HEK293 (cell line): ENCODE data around the gene PROCA1.

Source experiments
- BCL11B ChIP-seq: fragments of 450-650 bp; formaldehyde crosslinking; IDR thresholded peaks from 2 replicates; pipeline ENCODE4 v1.5.1; 2016; ENCODE audit warnings: low read depth, missing biosample characterization, missing genetic modification characterization
- GLI4 ChIP-seq: fragments of 450-650 bp; formaldehyde crosslinking; IDR thresholded peaks from 2 replicates; pipeline ENCODE4 v1.5.1; 2016; ENCODE audit warnings: missing biosample characterization, missing genetic modification characterization
- WT1 ChIP-seq: fragments of 450-650 bp; formaldehyde crosslinking; IDR thresholded peaks from 2 replicates; pipeline ENCODE4 v1.5.1; 2016; ENCODE audit warnings: missing biosample characterization, missing genetic modification characterization
- ZBTB17 ChIP-seq: fragments of 450-650 bp; formaldehyde crosslinking; IDR thresholded peaks from 2 replicates; pipeline ENCODE4 v1.5.1; 2016; ENCODE audit warnings: missing biosample characterization, missing genetic modification characterization
- ZBTB20 ChIP-seq: fragments of 450-650 bp; formaldehyde crosslinking; IDR thresholded peaks from 2 replicates; pipeline ENCODE4 v1.5.1; 2016; ENCODE audit warnings: missing biosample characterization, missing genetic modification characterization
- ZBTB21 ChIP-seq: fragments of 450-650 bp; formaldehyde crosslinking; IDR thresholded peaks from 2 replicates; pipeline ENCODE4 v1.5.1; 2017; ENCODE audit warnings: missing biosample characterization, missing genetic modification characterization
- ZBTB48 ChIP-seq: fragments of 450-650 bp; formaldehyde crosslinking; IDR thresholded peaks from 2 replicates; pipeline ENCODE4 v1.5.1; 2016; ENCODE audit warnings: missing biosample characterization, missing genetic modification characterization
- ZNF114 ChIP-seq: fragments of 450-650 bp; formaldehyde crosslinking; IDR thresholded peaks from 2 replicates; pipeline ENCODE4 v1.5.0; 2017; ENCODE audit warnings: missing biosample characterization, missing genetic modification characterization
- ZNF223 ChIP-seq: fragments of 450-650 bp; formaldehyde crosslinking; IDR thresholded peaks from 2 replicates; pipeline ENCODE4 v1.5.1; 2016; ENCODE audit warnings: missing biosample characterization, missing genetic modification characterization
- ZNF266 ChIP-seq: fragments of 450-650 bp; formaldehyde crosslinking; IDR thresholded peaks from 2 replicates; pipeline ENCODE4 v1.5.1; 2016; ENCODE audit warnings: missing biosample characterization, missing genetic modification characterization, low read depth
- ZNF324 ChIP-seq: fragments of 450-650 bp; formaldehyde crosslinking; IDR thresholded peaks from 2 replicates; pipeline ENCODE4 v1.5.1; 2016; ENCODE audit warnings: missing biosample characterization, missing genetic modification characterization
- ZNF416 ChIP-seq: fragments of 450-650 bp; formaldehyde crosslinking; IDR thresholded peaks from 2 replicates; pipeline ENCODE4 v1.5.1; 2016; ENCODE audit warnings: missing biosample characterization, missing genetic modification characterization
- ZNF596 ChIP-seq: fragments of 450-650 bp; IDR thresholded peaks from 2 replicates; pipeline ENCODE4 v1.5.0; 2018; ENCODE audit warnings: missing biosample characterization, mild to moderate bottlenecking, missing genetic modification characterization, moderate library complexity
- ZNF626 ChIP-seq: fragments of 450-650 bp; sonication (Bioruptor Pico); formaldehyde crosslinking; IDR thresholded peaks from 2 replicates; pipeline ENCODE4 v1.5.1; 2018; ENCODE audit warnings: missing biosample characterization, missing genetic modification characterization, inconsistent platforms
- TF ChIP-seq, protein P1 (sequence below): fragments of 450-650 bp; formaldehyde crosslinking; IDR thresholded peaks from 2 replicates; pipeline ENCODE4 v1.5.1; 2016; ENCODE audit warnings: missing biosample characterization, missing genetic modification characterization, low read depth
- TF ChIP-seq, protein P2 (sequence below): fragments of 450-650 bp; formaldehyde crosslinking; IDR thresholded peaks from 2 replicates; pipeline ENCODE4 v1.5.1; 2016; ENCODE audit warnings: missing biosample characterization, missing genetic modification characterization
- TF ChIP-seq, protein P3 (sequence below): fragments of 450-650 bp; formaldehyde crosslinking; IDR thresholded peaks from 2 replicates; pipeline ENCODE4 v1.5.1; 2016; ENCODE audit warnings: missing biosample characterization, missing genetic modification characterization
- TF ChIP-seq, protein P4 (sequence below): fragments of 450-650 bp; formaldehyde crosslinking; IDR thresholded peaks from 2 replicates; pipeline ENCODE4 v1.5.1; 2016; ENCODE audit warnings: missing biosample characterization, missing genetic modification characterization
- TF ChIP-seq, protein P5 (sequence below): fragments of 450-650 bp; formaldehyde crosslinking; IDR thresholded peaks from 2 replicates; pipeline ENCODE4 v1.5.1; 2016; ENCODE audit warnings: missing biosample characterization, missing genetic modification characterization
- TF ChIP-seq, protein P6 (sequence below): fragments of 450-650 bp; formaldehyde crosslinking; IDR thresholded peaks from 2 replicates; pipeline ENCODE4 v1.5.1; 2016; ENCODE audit warnings: missing biosample characterization, missing genetic modification characterization
- TF ChIP-seq, protein P7 (sequence below): fragments of 450-650 bp; formaldehyde crosslinking; IDR thresholded peaks from 2 replicates; pipeline ENCODE4 v1.5.1; 2016; ENCODE audit warnings: missing biosample characterization, missing genetic modification characterization

PROCA1 gene

DNA sequence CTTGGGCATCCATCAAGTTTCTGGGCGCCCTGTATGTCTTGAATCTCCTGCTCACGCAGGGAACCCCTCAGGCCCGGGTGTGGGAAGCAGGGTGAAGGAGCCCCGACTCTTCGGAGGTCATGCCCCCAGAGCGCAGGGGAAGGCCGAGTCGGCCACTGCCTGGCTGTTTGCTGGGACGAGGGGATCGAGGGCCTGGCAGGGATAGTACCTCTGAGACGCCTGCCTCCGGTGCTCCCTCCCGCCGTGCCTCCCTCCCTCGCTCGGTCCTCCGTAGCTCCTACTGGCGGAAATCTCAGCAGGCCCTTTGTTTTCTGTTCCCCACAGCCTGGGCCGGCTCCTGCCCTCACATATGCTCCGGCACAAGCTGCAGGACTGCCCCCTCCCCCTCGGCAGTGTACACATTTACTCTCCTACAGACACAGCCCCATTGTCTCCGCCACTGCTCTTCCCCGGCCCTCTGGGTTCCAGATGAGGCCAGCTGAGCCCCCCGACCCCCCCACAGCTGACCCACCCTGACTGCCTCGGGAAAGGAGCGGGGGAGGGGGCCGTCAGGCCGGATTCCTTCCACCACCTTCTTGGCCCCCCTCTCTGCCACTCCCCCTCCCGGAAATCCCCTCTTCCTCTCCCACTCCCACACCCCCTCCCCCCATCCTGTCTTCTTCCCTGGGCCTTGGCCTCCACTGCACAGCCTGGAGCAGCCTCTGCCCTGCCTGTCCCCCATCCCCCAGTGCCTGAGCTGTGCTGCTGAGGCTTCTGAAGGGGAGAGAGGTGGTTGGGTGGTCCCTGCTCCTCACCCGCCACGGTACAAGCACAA, 33.5 kb upstream of the PROCA1 start (continued):
- TF ChIP-seq, protein P1, sequence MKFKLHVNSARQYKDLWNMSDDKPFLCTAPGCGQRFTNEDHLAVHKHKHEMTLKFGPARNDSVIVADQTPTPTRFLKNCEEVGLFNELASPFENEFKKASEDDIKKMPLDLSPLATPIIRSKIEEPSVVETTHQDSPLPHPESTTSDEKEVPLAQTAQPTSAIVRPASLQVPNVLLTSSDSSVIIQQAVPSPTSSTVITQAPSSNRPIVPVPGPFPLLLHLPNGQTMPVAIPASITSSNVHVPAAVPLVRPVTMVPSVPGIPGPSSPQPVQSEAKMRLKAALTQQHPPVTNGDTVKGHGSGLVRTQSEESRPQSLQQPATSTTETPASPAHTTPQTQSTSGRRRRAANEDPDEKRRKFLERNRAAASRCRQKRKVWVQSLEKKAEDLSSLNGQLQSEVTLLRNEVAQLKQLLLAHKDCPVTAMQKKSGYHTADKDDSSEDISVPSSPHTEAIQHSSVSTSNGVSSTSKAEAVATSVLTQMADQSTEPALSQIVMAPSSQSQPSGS: no peak
- TF ChIP-seq ZNF626 (no peak), WT1 (tag by site-specific recombination) (no peak), ZBTB20 (peak; percentile 57; the same call in 1 of the 2 replicates), ZNF266 (tag by site-specific recombination) (no peak), ZBTB48 (tag by site-specific recombination) (no peak; the same call in 1 of the 2 replicates), BCL11B (tag by site-specific recombination) (no peak; the same call in 1 of the 2 replicates), GLI4 (tag by site-specific recombination) (no peak), ZBTB21 (no peak), ZNF596 (tag by site-specific recombination) (no peak), ZBTB17 (tag by site-specific recombination) (peak; percentile 94), ZNF114 (tag by site-specific recombination) (no peak), ZNF324 (no peak), ZNF416 (tag by site-specific recombination) (no peak), ZNF223 (tag by site-specific recombination) (no peak)
- TF ChIP-seq, protein P2, sequence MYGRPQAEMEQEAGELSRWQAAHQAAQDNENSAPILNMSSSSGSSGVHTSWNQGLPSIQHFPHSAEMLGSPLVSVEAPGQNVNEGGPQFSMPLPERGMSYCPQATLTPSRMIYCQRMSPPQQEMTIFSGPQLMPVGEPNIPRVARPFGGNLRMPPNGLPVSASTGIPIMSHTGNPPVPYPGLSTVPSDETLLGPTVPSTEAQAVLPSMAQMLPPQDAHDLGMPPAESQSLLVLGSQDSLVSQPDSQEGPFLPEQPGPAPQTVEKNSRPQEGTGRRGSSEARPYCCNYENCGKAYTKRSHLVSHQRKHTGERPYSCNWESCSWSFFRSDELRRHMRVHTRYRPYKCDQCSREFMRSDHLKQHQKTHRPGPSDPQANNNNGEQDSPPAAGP: no peak
- TF ChIP-seq, protein P3, sequence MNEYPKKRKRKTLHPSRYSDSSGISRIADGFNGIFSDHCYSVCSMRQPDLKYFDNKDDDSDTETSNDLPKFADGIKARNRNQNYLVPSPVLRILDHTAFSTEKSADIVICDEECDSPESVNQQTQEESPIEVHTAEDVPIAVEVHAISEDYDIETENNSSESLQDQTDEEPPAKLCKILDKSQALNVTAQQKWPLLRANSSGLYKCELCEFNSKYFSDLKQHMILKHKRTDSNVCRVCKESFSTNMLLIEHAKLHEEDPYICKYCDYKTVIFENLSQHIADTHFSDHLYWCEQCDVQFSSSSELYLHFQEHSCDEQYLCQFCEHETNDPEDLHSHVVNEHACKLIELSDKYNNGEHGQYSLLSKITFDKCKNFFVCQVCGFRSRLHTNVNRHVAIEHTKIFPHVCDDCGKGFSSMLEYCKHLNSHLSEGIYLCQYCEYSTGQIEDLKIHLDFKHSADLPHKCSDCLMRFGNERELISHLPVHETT (tag by site-specific recombination): no peak
- TF ChIP-seq, protein P4, sequence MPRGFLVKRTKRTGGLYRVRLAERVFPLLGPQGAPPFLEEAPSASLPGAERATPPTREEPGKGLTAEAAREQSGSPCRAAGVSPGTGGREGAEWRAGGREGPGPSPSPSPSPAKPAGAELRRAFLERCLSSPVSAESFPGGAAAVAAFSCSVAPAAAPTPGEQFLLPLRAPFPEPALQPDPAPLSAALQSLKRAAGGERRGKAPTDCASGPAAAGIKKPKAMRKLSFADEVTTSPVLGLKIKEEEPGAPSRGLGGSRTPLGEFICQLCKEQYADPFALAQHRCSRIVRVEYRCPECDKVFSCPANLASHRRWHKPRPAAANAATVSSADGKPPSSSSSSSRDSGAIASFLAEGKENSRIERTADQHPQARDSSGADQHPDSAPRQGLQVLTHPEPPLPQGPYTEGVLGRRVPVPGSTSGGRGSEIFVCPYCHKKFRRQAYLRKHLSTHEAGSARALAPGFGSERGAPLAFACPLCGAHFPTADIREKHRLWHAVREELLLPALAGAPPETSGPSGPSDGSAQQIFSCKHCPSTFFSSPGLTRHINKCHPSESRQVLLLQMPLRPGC (tag by site-specific recombination): no peak
- TF ChIP-seq, protein P5, sequence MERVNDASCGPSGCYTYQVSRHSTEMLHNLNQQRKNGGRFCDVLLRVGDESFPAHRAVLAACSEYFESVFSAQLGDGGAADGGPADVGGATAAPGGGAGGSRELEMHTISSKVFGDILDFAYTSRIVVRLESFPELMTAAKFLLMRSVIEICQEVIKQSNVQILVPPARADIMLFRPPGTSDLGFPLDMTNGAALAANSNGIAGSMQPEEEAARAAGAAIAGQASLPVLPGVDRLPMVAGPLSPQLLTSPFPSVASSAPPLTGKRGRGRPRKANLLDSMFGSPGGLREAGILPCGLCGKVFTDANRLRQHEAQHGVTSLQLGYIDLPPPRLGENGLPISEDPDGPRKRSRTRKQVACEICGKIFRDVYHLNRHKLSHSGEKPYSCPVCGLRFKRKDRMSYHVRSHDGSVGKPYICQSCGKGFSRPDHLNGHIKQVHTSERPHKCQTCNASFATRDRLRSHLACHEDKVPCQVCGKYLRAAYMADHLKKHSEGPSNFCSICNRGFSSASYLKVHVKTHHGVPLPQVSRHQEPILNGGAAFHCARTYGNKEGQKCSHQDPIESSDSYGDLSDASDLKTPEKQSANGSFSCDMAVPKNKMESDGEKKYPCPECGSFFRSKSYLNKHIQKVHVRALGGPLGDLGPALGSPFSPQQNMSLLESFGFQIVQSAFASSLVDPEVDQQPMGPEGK (tag by site-specific recombination): peak; percentile 90
- TF ChIP-seq, protein P6, sequence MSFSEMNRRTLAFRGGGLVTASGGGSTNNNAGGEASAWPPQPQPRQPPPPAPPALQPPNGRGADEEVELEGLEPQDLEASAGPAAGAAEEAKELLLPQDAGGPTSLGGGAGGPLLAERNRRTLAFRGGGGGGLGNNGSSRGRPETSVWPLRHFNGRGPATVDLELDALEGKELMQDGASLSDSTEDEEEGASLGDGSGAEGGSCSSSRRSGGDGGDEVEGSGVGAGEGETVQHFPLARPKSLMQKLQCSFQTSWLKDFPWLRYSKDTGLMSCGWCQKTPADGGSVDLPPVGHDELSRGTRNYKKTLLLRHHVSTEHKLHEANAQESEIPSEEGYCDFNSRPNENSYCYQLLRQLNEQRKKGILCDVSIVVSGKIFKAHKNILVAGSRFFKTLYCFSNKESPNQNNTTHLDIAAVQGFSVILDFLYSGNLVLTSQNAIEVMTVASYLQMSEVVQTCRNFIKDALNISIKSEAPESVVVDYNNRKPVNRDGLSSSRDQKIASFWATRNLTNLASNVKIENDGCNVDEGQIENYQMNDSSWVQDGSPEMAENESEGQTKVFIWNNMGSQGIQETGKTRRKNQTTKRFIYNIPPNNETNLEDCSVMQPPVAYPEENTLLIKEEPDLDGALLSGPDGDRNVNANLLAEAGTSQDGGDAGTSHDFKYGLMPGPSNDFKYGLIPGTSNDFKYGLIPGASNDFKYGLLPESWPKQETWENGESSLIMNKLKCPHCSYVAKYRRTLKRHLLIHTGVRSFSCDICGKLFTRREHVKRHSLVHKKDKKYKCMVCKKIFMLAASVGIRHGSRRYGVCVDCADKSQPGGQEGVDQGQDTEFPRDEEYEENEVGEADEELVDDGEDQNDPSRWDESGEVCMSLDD (tag by site-specific recombination): no peak
- TF ChIP-seq, protein P7, sequence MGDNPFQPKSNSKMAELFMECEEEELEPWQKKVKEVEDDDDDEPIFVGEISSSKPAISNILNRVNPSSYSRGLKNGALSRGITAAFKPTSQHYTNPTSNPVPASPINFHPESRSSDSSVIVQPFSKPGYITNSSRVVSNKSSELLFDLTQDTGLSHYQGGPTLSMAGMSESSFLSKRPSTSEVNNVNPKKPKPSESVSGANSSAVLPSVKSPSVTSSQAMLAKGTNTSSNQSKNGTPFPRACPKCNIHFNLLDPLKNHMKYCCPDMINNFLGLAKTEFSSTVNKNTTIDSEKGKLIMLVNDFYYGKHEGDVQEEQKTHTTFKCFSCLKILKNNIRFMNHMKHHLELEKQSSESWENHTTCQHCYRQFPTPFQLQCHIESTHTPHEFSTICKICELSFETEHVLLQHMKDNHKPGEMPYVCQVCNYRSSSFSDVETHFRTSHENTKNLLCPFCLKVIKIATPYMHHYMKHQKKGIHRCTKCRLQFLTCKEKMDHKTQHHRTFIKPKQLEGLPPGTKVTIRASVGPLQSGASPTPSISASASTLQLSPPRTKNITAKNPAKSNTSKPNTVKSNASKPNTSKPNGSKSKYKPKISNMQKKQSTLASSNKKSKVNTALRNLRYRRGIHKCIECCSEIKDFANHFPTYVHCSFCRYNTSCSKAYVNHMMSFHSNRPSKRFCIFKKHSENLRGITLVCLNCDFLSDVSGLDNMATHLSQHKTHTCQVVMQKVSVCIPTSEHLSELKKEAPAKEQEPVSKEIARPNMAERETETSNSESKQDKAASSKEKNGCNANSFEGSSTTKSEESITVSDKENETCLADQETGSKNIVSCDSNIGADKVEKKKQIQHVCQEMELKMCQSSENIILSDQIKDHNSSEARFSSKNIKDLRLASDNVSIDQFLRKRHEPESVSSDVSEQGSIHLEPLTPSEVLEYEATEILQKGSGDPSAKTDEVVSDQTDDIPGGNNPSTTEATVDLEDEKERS: no peak
